ENCODE data around the gene NEK6. TPM values are rescaled to one million over a fixed set of nuclear protein-coding genes. Genes with fewer than 3 reads are reported as not detected.

Gene NEK6
- total RNA-seq, 1 donor from 2014 or later: 20.6 TPM

DNA sequence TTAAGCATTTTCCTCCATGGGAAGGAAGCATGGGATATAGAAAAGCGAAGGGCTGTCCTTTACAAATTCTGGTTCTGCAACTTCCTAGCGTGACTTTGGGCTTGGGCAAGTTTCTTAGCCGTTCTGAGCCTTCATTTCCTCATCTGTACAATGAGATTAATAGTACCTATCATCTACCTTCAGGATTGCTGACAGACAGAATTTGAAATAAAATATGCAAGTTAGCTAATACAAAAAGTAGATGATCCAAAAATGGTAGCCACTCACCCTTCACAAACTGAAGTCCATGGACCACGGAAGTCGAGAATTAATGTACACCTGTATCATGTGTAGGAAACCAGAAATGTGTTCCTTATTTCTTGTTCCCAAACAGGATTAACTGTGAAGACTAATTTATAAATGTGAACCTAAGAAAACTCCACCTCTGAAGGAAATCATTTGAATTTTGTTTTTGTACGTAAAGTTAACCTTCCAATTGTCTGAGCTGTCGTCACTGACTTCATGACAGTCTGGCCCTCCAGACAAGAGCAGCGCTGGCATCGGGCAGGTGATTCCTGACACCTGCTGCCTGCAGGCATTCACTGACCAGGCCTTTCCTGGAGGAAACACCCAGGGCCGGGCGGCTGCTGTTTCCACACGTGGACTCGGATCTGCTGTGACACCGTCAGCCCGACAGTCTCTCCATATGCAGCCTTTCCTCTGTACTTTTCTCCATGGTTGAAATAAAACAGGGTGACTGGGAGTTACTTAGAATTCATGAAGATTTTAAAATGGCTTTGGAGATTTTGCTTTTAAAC is 94.1 kb downstream of the NEK6 start:
- DNase-seq (ENCODE audit: low read depth in 2 of 2): no peak

- no peak for DNase-seq (ENCODE audit: low read depth in 2 of 2)
Measured at GRCh38 chr9:124352616-124353015, 94.9 kb downstream of the NEK6 start.

- DNase-seq (ENCODE audit: low read depth in 2 of 2): peak in 1 of 2 donors; percentile 1
Measured at GRCh38 chr9:124353166-124353768, 95.5 kb downstream of the NEK6 start.

DNA sequence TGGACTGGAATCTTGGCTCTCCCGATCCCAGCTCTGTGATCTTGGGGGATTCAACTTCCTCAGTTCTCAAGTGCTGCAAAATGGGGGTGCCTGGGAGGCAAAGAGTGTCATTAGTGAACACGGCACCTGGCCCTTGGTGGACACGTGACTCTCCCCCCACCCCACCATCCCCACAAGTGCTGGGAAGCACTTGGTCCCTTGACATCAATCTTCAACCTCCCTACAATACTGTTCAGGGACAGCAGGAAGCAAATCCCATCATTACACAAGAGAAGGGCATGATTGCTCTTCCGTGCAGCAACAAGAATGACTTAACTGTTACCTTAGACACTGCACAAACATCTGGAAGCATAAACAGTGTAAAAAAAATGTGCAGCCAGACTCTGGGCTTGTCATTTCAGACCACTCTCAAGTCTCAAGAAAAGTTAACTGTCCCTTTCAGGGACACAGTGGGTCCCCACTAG is 96.1 kb downstream of the NEK6 start:
- DNase-seq (ENCODE audit: low read depth in 2 of 2): peak in 1 of 2 donors; percentile 21

DNA sequence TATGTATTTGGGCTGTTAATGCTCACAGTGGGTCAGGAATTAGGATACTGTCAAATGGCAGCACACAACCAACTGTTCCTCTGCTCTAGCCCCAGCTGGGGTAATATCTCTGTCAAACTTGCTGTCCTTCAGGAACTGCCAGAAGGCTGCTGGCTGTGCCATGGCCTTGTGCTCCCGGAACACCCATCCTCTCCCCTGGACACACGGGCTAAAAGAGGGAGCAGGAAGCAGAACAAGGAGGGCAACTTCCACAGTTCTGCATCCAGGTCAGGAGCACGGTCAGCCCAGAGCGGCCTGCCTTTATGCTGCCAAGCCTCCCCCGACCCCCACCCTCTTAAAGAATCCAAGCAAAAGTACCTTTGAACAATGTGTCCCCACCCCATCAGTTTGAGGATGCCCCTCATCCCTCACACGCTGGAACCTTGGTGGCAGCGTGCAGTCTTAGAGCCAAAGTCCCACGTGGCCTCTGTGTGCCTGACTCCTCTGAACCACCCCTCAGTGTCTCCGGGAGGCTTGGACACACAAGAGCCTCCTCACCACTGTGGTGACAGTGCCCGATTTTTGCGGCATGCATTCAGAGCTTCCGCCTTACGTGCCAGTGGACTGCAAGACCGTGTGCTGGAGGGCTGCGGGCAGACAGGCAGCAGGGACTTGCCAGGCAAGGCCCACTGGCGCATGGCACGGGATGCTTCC is 96.7 kb downstream of the NEK6 start:
- peak in 1 of 2 donors; percentile 16 for DNase-seq (ENCODE audit: low read depth in 2 of 2)

GRCh38 chr9:124355039-124355940 is 97.5 kb downstream of the NEK6 start:
- DNase-seq (ENCODE audit: low read depth in 2 of 2): peak in 1 of 2 donors; percentile 1

DNA sequence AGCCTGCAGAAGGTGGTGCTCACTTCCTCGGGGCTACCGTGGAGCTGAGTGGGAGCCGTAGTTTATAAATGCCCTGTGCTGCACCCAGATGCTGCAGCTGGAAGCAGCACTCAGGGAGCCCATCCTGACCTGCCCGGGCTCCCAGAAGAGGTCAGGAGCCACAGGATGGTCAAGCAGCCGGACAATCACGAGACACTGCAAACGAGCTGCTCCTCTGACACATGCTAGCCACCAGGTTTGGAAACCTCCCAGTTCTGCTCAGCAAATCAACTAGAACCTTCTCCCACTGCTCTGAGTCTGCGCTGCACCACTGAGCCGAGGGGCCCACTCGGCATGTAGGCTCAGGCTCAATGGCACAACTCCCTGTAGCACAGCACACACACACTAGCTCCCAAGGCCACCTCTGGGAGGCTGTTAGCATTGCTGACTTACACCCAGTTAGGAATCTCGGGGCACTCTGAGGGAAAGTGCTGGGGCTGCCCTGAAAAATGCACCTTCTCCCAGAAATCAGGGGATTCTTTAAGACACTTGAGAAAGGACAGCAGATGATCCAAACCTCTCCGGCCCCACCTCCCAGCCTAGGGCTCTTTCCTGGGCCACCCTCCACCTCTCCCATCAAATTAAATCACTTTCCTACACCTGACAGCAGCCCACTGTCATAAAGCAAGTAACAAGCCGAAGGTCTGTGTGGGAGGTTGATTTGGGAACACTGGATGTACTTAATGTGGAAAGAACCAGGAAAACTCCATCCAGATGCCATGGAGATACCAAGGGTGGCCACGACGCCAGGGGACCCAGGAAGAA is 98.4 kb downstream of the NEK6 start:
- peak in 1 of 2 donors; percentile 1 for DNase-seq (ENCODE audit: low read depth in 2 of 2)

GRCh38 chr9:124356745-124357390 is 99.1 kb downstream of the NEK6 start:
- no peak for DNase-seq (ENCODE audit: low read depth in 2 of 2)

DNA sequence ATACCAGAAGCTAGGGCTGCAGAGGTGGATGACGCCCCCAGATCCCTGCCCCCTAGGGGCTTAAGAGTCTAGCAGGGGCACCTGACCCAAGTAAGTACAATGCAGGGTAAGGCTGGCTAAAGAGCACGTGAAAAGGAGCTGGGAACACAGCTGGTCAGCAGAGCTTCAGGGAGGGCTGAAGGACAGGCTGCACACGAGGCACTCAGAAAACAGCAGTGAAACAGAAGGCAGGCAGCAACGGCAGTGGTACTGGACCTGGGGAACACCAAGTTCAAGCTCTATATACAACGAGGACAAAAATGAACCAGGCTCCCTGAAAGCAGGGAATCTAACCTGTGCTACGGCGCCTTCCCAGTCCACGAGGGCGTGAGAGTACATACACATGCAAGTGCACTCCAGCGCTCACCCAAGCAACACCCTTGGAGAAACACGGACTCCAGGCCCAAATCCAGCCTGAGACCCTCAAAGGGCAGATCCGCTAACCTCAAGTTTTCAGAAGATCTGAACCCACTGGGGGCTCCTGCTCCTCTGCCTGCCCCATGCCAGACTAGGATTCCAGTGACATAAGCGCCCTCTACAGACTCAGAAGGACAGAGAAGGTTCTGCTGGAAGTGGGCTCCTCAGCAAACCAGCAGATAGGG is 100.1 kb downstream of the NEK6 start:
- DNase-seq (ENCODE audit: low read depth in 2 of 2): peak in 1 of 2 donors; percentile 9

GRCh38 chr9:124358631-124359030 is 100.9 kb downstream of the NEK6 start:
- peak in 1 of 2 donors; percentile 5 for DNase-seq (ENCODE audit: low read depth in 2 of 2)

DNA sequence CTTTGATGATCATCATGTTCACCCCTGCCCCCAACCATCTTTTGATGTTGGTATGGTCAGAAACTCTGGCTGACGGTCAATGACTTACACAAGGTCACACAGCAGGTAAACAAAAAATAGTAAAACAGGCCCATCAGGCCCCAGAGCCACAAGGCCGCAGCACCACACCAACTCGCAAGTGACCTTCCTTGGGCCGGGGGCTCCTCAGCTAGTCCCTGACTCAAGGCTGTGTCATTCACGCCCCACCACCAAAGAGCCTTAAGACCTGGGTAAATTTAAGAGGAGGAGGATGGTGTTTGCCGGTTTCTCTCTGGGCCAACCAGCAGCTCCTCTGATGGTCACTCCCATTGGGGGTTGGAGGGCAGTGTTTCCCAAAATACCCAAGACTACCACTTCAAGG is 101.7 kb downstream of the NEK6 start:
- DNase-seq (ENCODE audit: low read depth in 2 of 2): no peak

DNA sequence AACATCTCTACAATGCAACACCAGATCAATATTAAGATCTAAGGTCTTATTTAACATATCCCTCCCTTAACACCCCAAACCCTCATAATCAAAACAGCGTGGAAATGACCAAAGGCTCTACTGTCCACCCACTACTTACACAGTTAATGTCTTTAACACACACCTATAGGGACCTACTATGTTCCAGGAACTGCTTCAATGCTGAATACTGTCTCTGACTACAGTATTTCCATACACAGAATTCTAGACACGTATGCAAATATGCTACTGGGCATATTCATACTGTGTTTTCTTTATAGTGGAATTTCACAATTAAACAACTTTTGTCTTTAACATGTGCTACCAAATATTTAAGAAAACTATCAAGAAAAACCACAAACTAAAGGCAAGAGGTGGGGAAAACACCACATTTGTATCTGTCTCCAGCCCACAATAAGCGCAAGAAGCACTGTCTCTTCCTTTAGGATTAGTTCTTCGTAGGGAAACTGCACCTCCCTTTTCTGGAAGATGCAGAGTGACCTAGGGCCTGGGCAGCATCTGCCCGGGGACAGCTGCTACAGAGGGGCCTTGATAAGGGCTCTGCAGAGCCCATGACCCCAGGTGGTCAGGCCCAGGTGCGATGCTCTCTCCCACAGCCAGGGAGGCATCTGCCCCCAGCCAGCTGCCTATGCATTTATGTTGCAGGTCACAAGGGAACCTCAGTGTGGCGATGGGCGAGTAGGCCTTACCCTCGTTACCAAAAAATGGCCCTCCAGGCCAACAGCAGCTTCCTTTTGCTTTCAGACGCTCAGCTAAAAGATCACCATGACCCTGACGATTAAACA is 102.3 kb downstream of the NEK6 start:
- DNase-seq (ENCODE audit: low read depth in 2 of 2): no peak

DNA sequence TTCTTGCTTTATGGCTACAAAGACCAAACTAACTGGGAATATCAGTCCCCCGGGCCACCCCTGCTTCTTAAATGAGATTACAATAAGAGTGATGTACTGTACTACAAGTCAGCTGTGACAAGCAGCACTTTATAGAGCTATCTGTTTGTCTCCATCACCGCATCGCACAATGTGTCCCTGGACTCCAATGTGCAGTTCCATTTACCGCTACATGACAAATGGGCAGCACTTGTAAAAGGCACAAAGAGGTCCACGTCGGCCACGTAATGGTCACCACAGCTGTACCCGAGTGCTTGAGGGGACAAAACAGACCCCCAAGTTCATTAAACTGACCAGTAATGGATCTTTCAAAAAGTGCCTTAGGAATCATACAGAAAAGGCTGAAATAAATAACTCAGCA is 103.4 kb downstream of the NEK6 start:
- no peak for DNase-seq (ENCODE audit: low read depth in 2 of 2)

DNA sequence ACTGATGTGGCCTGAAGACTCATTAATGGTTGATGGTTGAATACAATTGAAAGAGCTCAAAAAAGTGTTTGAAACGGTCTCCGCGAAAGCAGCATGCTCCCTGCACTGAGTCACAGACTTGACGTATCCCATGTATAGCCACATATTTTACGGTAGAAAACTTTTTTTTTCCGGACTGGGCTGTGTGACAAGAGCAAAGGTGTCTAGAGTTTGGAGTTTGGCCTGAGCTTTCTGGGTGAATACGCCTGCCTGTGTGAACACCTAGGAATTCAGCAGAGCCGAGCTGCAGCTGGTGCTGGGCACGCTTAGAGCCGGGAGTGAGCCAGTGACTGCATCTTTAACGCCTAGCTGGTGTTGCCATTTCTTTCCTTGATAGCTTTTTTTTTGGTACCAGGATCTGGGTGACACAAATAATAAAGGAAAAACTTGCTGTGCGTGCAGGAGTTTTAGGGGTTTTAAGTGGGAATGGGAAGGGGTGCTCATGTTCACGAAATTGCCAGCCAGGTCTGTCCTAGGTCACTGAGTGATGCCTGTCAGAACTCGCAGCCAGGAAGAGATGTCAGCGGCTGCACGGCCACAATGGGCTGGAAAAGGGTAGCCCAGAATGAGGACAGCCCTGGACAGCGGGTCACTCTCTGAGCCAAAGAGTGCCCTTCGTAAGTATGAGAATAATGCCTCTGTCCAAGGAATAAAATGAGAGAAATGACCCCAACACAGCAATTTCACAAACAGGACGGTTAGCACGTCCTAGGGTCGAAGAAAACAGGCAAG is 105.8 kb downstream of the NEK6 start:
- DNase-seq (ENCODE audit: low read depth in 2 of 2): no peak

DNA sequence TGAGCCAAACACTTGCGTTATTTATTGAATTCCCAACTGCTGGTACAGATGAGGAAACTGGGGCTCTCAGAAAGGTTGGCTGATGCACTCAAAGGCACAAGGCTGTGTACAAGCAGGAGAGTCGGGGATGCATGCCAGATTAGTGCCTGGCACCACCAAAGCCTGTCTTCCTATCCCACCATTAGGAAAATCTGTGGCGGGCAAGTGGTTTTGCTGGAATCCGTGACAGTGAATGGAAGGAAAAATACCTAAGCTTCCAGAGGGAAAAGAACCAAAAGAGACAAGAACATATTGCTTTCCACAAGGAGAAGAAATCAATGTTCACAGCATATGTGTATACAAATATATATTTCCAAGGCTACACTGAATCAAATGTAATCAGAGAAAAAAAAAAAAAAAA is 106.4 kb downstream of the NEK6 start:
- DNase-seq (ENCODE audit: low read depth in 2 of 2): no peak

DNA sequence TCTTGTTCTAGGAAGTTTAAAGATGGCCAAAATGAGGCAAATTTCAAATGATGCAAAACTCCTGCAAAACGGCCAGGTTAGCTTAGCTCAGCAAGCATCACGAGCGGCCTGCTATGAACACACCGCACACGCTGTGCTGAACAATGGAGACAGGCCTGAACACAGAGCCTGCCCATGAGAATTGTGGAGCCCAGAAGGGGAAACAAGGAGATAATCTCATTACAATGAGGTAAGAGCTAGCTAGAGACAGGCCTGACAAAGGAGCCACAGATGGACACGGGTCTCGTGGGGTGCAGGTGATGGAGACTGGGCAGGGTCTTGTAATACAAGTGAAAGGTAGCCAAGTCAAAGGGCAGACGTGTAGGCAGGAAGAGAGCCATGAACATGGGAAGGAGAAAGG is 107.3 kb downstream of the NEK6 start:
- no peak for DNase-seq (ENCODE audit: low read depth in 2 of 2)

- no peak for DNase-seq (ENCODE audit: low read depth in 2 of 2)
Measured at GRCh38 chr9:124366476-124367220, 108.9 kb downstream of the NEK6 start.
